C4-2B (cell line): ENCODE measurements around the gene LDB3.

Experiments used
- CTCF ChIP-seq: fragments of 450-650 bp; conservative IDR thresholded peaks from 2 replicates; pipeline ENCODE4 v1.5.1; 2017; ENCODE audit warnings: mild to moderate bottlenecking
- ZFX ChIP-seq: fragments of 450-650 bp; IDR thresholded peaks from 2 replicates; pipeline ENCODE4 v1.6.1; 2017

DNA sequence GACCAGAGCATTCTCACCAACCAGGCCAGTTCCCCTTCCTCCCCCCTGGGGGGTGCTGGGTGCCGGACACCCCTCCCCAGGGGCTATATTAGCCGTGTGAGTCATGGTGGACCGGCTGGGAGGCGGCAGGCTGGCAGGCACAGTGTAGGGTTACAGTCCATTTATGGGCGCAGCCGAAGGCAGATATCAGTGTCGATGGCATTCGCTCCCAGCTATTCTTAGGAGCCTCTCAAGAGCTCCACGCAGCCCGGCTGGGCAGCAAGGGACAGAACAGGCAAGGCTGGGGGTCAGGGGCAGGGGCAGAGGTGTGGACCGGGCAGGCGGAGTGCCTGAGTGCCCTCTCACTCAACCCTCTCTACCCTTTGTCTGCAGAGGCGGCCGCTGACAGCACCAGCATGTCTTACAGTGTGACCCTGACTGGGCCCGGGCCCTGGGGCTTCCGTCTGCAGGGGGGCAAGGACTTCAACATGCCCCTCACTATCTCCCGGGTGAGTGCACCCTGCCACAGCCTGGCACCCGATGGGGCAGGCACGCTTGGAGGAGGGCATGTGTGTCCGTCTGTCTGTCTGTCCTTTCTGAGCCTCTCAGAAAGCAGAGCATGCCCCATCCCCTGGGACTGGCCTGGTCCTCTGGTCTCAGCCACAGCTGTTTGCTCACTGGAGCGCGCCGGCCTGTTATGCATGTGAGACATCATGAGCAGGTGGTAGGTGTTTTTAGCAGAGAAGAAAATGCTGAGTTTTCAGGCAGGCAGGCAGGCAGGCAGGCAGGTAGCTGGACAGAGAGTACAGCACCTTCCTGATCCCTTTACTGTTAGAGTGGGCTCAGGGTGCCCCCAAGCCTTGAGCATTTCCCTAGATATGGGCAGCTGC is at the start of gene LDB3:
- TF ChIP-seq CTCF (no peak), ZFX (no peak)
